DOHH2 (cell line): Measurements from ENCODE around the gene METAP1D.

Experiments
- CTCF ChIP-seq: fragments of 200-600 bp; sonication (generic); IDR thresholded peaks from one replicate; pipeline ENCODE4 v1.5.1; 2014; ENCODE audit warnings: antibody characterized with exemption, mild to moderate bottlenecking, low read depth, low read length; ENCODE audit not compliant: poor library complexity, severe bottlenecking
- EZH2phosphoT487 ChIP-seq: fragments of 200-600 bp; sonication (generic); IDR thresholded peaks from 2 replicates; pipeline ENCODE4 v1.6.1; 2017; ENCODE audit warnings: borderline replicate concordance, mild to moderate bottlenecking, antibody characterized with exemption, low read length, moderate library complexity, mixed read lengths

- TF ChIP-seq EZH2phosphoT487, result no peak
- TF ChIP-seq CTCF, result no peak
Measured at GRCh38 chr2:171985076-171985475, 14.7 kb upstream of the METAP1D start.
